Upper lobe of left lung (tissue), 4 donors: ENCODE results near the gene C11orf87.

ENCODE experiments used
- EP300 ChIP-seq, 4 donors: sonication (generic); formaldehyde crosslinking; IDR thresholded peaks; one replicate each; pipeline ENCODE4 v1.5.1; 2017; ENCODE audit warnings: antibody characterized with exemption in 4 of 4, control low read depth in 2 of 4
- POLR2A ChIP-seq, 4 donors: fragments of 450-650 bp; IDR thresholded peaks; one replicate each; pipeline ENCODE4 v1.5.1; 2016 to 2017; ENCODE audit warnings: antibody characterized with exemption in 4 of 4, mild to moderate bottlenecking in 2 of 4
- POLR2AphosphoS5 ChIP-seq, 2 donors: sonication (generic); formaldehyde crosslinking; IDR thresholded peaks; one replicate each; pipeline ENCODE4 v1.5.1; 2017; ENCODE audit warnings: antibody characterized with exemption in 2 of 2
- TF ChIP-seq, protein P1 (sequence below), 6 experiments: fragments of 450-650 bp in 4 of 6; fragments of 200-600 bp in 2 of 6; sonication (generic) in 2 of 6; IDR thresholded peaks; one replicate each; pipeline ENCODE4 v1.5.1; 2016 to 2019; ENCODE audit warnings: antibody characterized with exemption in 6 of 6

DNA sequence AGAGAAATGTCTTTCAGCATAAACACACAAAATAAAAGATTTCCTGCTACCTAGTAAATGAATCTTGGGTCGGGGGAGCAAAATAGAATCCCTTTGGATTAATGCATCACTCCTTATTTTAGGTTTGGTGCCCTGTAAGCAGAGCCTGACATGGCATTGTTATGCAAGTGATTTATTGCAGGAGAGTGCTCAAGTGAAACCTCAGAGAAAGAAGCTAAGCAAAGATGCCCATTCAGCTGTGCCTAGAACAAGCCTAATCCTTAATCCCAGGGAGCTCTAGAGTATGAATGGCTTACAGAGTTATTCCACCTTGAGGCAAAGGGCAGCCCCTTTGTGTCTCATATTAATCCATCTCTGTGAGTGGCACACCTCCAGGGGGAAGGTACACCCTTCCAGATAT is 21.1 kb downstream of the C11orf87 start:
- TF ChIP-seq, protein P1, sequence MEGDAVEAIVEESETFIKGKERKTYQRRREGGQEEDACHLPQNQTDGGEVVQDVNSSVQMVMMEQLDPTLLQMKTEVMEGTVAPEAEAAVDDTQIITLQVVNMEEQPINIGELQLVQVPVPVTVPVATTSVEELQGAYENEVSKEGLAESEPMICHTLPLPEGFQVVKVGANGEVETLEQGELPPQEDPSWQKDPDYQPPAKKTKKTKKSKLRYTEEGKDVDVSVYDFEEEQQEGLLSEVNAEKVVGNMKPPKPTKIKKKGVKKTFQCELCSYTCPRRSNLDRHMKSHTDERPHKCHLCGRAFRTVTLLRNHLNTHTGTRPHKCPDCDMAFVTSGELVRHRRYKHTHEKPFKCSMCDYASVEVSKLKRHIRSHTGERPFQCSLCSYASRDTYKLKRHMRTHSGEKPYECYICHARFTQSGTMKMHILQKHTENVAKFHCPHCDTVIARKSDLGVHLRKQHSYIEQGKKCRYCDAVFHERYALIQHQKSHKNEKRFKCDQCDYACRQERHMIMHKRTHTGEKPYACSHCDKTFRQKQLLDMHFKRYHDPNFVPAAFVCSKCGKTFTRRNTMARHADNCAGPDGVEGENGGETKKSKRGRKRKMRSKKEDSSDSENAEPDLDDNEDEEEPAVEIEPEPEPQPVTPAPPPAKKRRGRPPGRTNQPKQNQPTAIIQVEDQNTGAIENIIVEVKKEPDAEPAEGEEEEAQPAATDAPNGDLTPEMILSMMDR (IDR thresholded peaks at IDR 0.05) = no peak
- no peak for TF ChIP-seq POLR2A (IDR thresholded peaks at IDR 0.05)
- no peak for TF ChIP-seq POLR2AphosphoS5 (IDR thresholded peaks at IDR 0.05)
- TF ChIP-seq EP300 (IDR thresholded peaks at IDR 0.05) = no peak
